Measurements from ENCODE around the gene ZNF778. TPM values are rescaled to one million over a fixed set of nuclear protein-coding genes. Genes with fewer than 3 reads are reported as not detected.

The ZNF778 gene
- total RNA-seq, 1 donor from 2014 or later: 10.5 TPM

- intact Hi-C loops (cut with micrococcal nuclease): no loop called here
Measured at GRCh38 chr16:89270666-89271345, 53.3 kb downstream of the ZNF778 start.

DNA sequence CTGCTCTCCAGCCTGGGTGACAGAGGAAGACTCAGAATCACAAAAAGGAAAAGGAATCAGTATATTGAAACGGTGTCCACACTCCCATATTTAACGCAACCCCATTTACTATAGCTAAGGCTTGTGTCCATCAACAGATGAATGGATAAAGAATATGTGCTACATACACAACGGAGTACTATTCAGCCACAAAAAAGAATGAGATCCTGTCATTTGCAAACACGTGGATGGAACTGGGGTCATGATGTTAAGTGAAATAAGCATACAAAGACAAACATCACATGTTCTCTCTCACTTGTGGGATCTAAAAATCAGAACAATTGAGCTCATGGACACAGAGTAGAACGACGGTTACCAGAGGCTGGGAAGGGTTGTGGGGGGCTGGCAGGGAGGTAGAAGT, 55.1 kb downstream of the ZNF778 start:
- intact Hi-C loops (cut with micrococcal nuclease): no loop called here

GRCh38 chr16:89273741-89274472, 56.4 kb downstream of the ZNF778 start:
- intact Hi-C loops (cut with micrococcal nuclease): no loop called here

- intact Hi-C loops (cut with micrococcal nuclease): no loop called here
Measured at GRCh38 chr16:89274561-89275283, 57.2 kb downstream of the ZNF778 start.

DNA sequence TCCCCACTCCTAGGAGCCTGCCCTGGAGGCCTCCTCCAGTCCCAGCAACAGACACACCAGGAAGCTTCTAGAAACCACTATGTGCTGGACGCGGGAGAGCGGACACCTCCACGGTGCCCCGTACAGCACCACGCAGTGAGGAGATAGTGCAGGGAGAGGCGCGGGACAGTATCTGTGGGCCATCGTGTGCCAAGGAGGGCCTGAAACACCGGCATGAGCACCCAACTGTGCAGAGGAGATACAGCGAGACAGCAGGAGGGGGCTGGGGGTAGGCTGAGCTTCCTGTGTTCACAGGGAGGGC, 57.7 kb downstream of the ZNF778 start:
- intact Hi-C loops (cut with micrococcal nuclease): no loop called here

DNA sequence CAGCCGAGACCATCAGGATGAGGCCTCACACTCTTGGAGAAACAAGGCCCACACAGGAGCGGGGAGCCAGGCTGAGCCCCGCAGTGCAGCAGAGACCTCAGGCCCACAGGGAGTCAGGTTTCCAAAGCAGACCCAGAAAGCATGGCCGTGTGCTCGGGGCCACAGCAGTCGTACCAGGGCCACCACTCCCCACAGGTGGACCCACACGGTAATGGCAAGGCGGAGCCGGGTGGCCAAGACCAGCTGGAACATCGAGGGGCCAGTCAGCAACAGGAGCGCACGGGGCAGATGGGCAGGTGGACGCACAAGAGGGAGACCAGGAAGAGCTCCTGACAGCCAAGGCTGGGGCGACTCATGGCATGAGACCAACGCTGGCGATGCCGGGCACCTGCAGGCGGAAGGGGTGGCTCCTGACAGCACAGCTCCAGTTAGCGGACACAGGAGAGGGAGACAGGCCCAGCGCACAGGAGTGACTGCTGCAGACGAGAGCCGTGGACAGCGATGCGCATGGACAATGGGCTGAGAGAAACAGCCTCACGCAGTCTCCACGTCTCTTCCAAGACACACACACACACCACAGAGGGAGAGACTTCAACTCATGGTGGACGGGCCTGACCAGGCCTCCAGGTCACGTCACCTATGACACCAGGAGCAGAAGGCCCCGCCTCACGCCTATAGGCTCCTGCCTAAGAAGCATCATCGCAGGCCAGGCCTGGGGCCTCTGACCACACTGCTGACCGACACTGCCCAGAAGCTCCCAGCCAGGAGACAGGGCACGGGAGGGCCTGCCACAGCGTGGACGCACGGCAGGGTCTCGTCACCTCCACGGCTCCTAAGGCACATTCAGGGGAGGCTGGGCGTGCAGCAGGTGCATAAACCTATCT, 58.6 kb downstream of the ZNF778 start:
- intact Hi-C loops (cut with micrococcal nuclease): no loop called here

DNA sequence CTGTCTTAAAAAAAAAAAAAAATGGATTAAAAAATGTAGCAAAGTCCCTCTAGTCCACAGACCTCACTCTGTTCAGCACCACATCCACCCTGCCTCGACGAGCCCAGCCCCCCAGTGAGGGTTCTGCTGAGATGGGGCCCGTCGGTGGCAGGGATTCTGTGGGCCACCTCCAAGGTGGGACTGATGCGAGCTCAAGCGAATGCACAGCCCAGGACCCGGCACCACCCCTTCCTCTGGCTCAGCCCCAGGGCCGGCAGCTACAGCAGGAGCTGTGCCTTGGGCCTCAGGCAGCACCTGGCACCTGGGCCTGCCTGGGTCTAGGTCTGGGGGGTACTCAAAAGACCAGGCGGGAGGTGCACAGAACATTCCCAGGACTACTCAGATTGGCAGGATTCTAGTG, 59.5 kb downstream of the ZNF778 start:
- intact Hi-C loops (cut with micrococcal nuclease): no loop called here

GRCh38 chr16:89277641-89278341, 60.3 kb downstream of the ZNF778 start:
- intact Hi-C loops (cut with micrococcal nuclease): no loop called here

- intact Hi-C loops (cut with micrococcal nuclease): no loop called here
Measured at GRCh38 chr16:89278441-89279240, 61.1 kb downstream of the ZNF778 start.

DNA sequence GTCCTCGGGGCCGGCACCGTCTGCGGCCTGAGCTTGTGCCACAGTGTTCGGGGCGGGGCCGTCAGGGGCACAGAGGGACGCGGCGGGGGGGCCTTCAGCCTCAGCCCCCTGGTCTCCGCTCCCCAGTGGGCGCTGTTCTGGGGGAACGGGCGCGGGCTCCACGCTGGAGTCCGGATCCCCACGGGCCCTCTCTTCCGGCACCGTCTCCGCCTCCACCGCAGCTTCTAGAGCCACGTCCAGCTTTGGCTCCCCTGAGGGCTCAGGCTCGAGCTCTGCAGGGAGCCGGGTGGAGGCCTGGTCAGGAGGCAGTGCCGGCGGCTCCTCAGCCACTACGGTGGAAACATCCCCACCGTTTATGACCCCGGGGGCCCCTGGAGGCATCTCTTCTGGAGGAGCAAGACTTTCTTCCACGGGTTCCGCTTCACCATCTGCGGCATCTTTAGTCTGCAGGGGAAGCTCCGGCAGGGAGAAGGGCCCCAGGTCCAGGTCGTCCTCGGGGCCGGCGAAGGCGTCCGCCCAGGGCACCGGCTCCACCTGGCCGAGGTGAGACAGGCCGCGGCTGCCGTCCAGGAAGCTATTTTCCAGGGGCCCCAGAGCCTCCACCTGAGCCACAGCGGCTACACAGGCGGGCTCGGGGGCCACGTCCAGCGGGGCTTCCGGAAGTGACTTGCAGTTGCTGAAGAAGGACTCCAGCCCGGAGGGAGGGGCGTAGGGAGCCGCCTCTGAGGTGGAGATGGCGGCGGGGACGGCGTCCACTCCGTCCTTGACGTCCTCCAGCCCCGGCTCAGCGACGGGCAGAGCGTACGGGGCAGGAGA, 62.4 kb downstream of the ZNF778 start:
- intact Hi-C loops (cut with micrococcal nuclease): no loop called here

DNA sequence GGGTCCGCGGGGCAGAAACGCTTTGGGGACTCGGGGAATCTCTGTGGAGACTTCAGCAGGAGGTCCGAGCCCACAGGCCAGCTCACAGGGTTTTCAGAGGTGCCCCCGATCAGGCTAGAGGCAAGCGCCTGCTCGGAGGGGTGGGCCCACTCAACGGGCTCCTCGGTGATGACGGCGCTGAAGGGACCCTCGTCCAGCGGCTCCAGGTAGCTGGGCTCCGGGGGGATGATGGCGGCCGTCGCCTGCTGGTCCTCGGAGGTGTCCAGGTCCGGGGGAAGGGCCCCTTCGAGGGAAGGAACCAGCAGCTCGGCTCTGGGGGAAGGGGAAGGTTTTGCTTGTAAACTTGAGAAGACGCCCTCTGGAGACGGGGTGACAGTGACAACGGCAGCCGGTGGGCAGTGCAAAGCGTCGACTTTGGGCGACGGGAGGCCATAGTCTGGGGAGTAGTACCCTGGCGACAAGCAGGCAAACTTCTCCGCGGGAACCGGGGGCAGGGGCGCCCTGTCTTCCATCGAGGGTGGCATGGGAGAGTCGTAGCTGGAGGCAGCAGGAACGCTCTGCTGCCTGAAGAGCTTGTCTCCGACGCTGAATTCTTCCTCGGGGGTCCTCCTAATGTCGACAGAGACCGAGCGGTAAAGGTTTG, 63.2 kb downstream of the ZNF778 start:
- intact Hi-C loops (cut with micrococcal nuclease): no loop called here

DNA sequence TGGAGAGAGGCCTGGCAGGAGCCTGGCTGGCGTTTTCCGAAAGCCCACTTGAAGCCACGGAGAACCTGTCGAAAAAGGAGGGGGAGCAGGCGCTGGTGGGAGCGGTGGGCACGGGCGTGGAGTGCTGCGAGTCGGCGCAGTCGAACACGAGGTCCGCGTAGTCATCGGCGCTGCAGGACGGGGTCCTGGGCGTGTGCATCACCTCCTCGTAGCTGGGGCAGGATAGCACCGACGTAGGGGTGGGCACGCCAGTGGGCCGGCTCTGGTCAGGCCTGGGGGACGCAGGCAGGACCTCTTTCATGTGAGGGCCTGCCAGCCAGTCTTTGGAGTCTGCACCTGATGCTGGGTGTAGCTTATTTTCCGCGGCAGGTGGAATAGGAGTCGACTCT, 63.7 kb downstream of the ZNF778 start:
- intact Hi-C loops (cut with micrococcal nuclease): no loop called here

GRCh38 chr16:89281829-89282228, 64.3 kb downstream of the ZNF778 start:
- intact Hi-C loops (cut with micrococcal nuclease): no loop called here

- intact Hi-C loops (cut with micrococcal nuclease): no loop called here
Measured at GRCh38 chr16:89282523-89282922, 65.0 kb downstream of the ZNF778 start.

DNA sequence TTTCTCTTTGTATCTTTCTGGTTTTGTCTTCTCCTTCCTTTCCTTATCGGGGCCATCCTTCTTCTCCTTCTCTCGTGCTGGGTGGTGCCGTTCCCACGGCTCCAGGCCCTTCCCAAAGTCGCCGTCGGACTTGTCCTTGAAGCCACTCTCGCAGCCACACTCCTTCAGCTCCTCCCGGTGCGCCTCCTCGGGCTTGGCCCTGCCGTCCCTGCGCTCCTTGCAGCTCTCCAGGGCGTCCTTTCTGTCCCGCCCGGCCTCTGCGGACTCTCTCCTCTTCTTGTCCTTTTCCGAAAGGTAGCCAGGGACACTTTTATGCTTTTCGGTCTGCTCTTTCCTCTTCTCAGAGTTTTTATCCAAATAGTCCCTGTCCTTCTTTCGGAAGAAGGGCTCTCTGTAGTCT, 65.9 kb downstream of the ZNF778 start:
- intact Hi-C loops (cut with micrococcal nuclease): no loop called here

DNA sequence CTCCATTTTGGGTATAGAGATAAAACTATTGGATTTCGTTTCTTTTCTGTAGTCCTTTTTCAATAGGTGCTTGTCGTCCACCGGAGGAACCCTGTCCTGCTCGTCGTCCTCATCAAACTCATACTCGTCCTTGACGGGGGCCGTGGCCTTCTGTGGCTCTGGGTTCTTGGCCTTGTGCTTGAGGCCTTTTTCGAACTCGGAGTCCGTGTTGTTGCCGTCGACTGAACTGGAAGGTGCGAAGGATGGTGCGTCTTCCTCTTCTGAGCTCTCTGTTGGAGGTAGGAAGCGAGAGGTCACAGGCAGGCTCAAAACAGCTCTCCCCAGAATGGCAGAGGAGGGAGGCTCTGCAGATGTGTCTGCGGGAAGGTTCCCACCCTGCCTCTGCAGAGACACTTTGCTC, 67.9 kb downstream of the ZNF778 start:
- intact Hi-C loops (cut with micrococcal nuclease): no loop called here

GRCh38 chr16:89286096-89286495, 68.6 kb downstream of the ZNF778 start:
- intact Hi-C loops (cut with micrococcal nuclease): no loop called here

Measured in T-helper 1 cell treated with Interleukin-12 subunit alpha and Interleukin-12 subunit beta and Interleukin-4 antibody, amounts not matched to agents 30 ng/mL and 1 ng/mL, for 36 hours (primary cell).